Stimulated activated CD4-positive, alpha-beta T cell treated with anti-CD3 and anti-CD28 coated beads, TNF-alpha, amount 100 ng/mL, for 48 hours (primary cell): ENCODE results near the gene ALDH3B1.

ENCODE experiments used
- DNase-seq, 3 donors: peaks; one replicate each; pipeline ENCODE4 v3.0.0-alpha.2; 2020; ENCODE audit warnings: low read depth in 3 of 3

The ALDH3B1 gene

DNA sequence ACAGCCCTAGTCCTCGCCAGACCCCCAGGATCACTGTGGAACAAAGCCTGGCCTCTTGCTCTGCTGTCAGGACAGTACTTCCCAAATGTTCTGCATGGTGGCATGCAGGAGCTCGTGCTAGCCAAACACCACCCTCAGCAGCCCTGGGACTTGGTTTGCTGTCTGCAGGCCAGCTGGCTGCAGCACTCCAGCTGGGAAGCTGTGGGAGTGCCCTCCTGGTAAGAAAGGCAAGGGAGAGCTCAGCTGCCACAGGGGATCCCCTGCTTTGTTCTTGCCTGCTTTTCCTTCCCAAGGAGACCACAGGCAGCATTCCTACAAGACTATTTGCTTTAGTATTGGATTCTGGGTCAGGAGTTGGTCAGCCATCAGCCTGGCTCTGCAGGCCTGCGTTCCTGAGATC is 56.6 kb downstream of the ALDH3B1 start:
- DNase-seq: no peak

DNA sequence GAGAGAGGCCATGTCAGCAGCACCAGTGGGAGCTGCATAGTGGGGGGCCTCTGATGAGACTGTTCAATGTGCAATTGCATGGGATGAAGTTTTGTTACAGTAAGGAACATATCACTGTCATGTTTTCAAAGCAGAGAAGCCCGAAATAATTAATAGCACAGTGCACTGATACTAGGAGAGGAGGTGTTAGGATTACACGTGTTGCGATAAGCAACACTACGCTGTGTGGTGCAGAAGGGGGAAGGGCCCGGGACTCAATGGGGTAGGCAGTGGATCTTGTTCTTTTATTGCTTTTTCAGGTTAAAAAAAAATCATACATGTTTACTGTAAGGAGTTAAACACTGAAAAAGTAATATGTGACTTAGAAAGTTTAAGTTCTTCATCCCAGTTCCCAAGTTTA is 57.9 kb downstream of the ALDH3B1 start:
- DNase-seq: no peak

DNA sequence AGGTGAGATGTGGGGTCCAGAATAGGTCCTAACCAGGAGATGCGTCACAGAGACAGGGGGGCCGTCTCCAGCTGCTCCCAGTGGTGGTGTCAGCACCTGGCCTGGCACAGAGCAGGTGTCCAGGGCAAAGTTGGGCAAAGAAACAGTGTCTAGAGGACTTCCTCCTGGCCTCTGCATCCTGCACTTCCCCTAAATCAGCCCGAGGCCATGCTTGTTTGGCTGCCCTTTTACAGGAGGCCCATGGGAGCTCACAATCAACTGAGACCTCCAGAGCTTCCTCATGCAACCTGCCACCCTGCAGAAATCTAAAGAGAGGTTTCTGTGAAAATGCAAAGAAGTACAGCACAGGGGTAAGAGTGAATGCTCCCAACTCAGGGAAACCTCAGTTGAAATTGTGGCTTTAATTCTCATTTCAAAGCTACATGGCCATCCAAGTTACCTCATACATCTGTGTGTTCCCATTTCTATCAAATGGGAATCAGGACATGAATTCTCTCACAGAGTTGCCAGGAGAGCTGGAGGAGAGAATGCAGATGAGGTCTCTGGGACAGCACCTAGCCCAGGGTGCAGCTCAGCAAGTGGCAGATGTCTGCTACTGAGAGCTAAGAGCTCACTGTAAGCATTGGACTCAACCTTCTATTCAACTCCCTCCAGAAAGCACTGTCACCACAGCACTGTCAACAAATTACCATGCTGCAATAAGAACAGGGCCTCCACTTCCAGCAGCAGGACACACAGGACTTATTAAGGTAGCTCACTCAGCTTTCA is 61.3 kb downstream of the ALDH3B1 start:
- DNase-seq: no peak

DNA sequence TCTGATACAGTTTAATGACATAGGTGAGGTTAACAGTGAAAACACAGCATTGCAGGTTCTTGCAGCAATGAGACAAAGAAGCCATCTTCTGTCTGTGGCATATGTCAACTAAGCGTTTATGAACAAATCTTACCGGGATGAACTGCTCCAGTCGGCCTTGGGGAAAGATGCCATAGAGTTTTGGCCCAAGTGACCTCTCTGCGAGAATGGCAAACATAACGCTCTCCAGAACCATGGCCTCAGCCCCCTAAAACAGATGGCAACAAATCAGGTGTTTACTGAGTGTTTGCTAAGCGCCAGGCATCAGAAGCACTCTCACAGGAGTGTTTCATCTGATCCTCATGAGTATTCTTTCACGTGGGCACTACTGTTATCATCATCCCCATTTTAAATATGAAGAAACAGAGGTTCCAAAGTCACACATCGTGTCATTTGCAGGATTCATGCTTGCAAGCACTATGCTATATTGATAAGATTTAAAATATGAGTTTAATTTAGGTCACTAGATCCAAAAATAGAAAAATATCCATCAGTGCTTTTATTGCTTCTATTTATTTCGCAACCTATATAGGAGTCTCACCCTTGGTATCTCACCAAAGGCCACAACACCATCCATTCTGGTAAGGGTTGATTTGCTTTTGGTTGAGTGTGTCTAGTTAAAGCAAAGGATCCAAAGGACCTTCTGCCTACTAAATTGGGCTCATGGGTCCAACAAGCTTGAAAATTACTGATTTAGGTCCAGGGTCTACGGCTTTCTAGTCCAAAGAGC is 64.6 kb downstream of the ALDH3B1 start:
- DNase-seq: no peak

DNA sequence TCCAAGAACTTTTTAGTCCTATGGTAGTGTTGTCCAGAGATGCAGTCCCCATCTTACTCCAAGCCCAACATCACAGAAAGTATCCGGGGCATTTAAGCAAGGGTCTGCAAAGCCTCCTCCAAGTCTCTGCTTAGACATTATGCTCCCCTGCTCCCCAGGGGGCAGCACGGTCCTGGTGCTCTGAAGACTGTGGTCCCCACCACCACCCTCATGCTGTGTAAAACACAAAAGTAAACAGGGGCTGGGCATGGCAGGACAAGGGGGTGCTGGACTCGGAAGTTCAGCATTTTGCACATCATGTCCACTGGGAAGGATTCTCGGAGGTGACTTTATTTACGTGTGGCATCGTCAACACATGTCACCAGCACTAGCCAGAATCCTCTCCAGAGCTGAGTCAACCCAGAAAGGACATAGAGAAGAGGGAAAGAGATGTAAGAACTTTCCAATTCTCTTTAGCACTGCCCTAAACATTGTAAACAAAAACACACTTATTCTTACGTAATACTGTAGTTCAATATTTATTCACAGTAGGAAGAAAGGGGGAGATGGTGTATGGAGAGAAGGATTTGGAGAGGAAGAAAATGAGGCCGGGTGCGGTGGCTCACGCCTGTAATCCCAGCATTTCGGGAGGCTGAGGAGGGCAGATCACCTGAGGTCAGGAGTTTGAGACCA is 66.4 kb downstream of the ALDH3B1 start:
- DNase-seq: no peak

DNA sequence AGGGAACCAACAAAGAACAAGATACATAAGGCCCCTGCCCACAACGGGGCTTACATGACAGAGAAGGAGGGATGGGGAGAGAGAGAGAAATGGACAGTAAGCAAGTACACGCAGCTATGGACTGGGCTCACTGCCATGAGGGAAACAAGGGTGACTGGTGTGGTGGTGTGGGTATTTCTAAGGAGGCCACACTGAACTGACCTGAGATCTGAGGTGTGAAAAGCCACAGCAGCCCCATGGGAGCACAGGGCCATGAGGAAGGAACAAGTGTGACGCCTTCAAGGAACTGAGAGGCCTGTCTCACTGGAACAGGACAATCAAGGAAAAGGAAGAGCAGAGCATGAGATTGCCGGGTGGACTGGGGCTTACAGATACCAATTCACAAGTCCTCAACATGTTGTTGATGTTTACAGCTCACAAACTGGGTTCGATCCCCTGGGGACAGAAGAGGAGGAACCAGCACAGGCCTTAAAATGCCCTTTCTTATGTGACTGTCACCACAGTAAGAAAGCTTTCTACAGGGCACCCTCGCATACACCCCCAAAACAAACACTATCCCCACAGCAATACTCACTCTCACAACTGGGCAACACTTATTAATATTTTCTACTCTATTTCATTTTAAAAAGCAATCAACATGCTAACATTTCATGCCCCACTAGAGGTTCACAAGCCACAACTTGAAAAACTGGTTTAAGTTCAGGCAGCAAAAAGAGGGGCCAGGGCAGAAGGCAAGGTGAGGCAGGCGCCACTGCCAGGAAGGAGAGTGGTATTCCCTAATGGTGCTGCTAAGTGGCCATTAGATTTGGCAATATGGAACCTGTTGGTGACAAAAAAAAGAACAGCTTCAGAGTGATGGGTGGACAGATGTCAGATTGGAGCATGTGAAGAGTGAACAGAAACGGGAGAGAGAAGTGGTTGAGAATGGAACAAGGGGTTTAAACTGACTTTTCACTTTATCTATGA is 67.8 kb downstream of the ALDH3B1 start:
- no peak for DNase-seq
